Urothelium cell line (cell line): Measurements from ENCODE around the gene AGAP1.

ENCODE experiments used
- DNase-seq: peaks from one replicate; pipeline ENCODE4 v3.0.0; 2011; ENCODE audit warnings: low spot score, mixed read lengths
- FAIRE-seq: peaks from 2 replicates; lab custom pipeline; 2011; peaks lifted over from hg19 to GRCh38; lab: Jason Lieb, UNC

AGAP1 gene

GRCh38 chr2:235618039-235618438 lies 124.2 kb downstream of the AGAP1 start:
- no peak for FAIRE-seq
- DNase-seq = no peak

GRCh38 chr2:235619544-235619943 lies 125.7 kb downstream of the AGAP1 start:
- DNase-seq = no peak
- FAIRE-seq = no peak

- FAIRE-seq = no peak
- no peak for DNase-seq
Observed at GRCh38 chr2:235621736-235622135, 127.9 kb downstream of the AGAP1 start.

- FAIRE-seq = no peak
- DNase-seq = no peak
Observed at GRCh38 chr2:235623111-235623510, 129.3 kb downstream of the AGAP1 start.

DNA sequence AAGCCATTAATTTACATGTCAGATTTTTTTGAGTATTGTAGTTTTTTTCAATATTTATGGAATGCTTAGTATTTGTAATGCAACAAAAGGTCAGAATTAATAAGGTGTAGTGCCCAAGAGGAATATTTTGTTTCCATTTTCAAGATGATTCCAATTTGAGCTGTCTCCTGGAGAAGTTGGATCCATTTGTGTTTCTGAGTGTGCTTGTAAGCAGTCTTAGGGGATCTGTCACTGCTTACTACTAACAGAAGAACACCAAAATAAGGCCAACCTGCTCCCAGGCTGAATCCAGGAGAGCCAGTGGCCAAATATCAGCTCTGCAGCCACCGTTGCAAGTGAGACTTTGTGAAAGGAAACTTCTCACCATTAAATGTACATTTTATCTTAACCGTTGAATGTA lies 129.9 kb downstream of the AGAP1 start:
- FAIRE-seq (no peak), DNase-seq (no peak)

DNA sequence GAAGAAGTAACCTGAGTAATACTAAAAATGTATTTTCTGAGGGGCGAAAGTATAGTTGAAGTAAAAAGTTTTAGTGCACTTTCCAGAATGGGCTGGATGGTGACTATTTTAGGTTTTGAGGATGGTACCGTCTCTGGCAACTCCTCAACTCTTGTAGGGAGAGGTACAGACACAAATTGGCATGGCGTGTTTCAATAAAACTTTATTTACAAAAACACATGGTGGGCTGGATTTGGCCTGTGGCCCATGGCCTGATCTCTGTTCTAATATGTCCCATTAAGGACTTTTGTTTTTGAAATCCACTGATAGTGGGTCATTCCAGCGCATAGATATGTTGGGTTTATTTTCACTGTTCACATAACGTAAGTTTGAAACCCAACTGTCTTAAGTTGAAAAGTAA lies 132.8 kb downstream of the AGAP1 start:
- FAIRE-seq (no peak), DNase-seq (no peak)

DNA sequence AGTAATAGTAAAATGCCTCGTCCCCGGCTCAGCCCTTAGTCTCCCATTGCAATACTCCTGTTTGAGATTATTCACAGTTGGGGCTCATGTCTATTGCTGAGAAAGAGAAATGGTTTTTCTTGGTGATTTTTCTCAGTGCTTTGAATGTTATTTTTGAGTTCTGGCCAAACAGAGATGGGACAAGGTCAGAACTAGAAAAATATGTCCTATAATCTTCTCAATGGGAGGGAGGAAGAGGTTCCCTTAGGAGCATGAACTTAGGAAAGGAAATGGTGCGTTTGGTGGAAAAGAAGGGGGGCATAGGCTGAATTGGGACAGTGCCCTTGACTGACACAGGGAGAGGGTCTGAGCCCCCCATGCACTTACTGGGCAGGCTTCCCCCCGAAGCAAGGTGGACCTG lies 133.8 kb downstream of the AGAP1 start:
- FAIRE-seq = no peak

GRCh38 chr2:235630718-235631296 lies 137.0 kb downstream of the AGAP1 start:
- DNase-seq (no peak), FAIRE-seq (no peak)

More for the DNA sequence above, 133.8 kb downstream of the AGAP1 start:
- DNase-seq = no peak

GRCh38 chr2:235634435-235635158 lies 140.8 kb downstream of the AGAP1 start:
- peak; percentile 53 for FAIRE-seq
- DNase-seq = no peak

DNA sequence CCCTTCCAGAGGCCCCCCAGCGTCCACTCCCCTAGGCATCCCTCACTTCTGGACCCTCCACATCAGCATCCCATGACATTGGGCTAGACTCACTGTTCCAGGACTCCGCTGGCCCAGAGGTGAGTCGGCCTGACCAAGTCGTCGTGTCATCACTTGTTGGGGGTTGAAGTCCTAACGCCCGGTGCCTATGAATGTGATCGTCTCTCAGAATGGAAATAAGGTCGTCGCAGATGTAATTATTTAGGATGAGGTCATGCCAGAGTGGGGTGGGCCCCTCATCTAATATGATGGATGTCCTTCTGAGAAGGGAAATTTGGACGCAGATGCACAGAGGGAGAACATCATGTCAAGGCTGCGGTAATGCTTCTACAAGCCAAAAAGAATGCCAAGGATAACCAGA lies 142.7 kb downstream of the AGAP1 start:
- FAIRE-seq = no peak
- DNase-seq = no peak

GRCh38 chr2:235637896-235638295 lies 144.1 kb downstream of the AGAP1 start:
- DNase-seq (no peak), FAIRE-seq (no peak)

- DNase-seq (no peak), FAIRE-seq (no peak)
Observed at GRCh38 chr2:235638541-235639427, 144.9 kb downstream of the AGAP1 start.

- peak; percentile 41 for DNase-seq
- no peak for FAIRE-seq
Observed at GRCh38 chr2:235639428-235639773, 145.6 kb downstream of the AGAP1 start.

DNA sequence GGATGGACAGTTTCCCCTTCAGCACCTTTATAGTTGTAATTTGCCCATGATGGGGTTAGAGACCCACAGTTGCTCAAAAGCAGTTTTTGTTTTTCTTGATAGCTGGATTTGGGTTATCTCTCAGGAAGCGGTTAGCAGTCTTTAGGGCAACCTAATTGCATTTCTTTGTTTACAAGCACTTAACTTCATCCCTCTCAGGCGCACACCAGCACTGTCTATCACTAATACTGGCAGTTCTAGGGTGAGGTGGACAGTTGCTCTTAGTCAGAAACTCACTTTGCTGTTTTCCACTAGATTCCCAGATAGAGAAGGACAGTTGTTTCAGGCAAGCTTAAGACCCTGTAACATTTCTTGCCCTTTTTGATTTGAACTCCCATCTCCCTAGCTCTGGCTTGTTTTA lies 146.0 kb downstream of the AGAP1 start:
- DNase-seq (no peak), FAIRE-seq (no peak)

GRCh38 chr2:235640377-235640776 lies 146.5 kb downstream of the AGAP1 start:
- FAIRE-seq (no peak), DNase-seq (no peak)

- DNase-seq (no peak), FAIRE-seq (no peak)
Observed at GRCh38 chr2:235640926-235641723, 147.3 kb downstream of the AGAP1 start.

GRCh38 chr2:235641956-235642355 lies 148.1 kb downstream of the AGAP1 start:
- FAIRE-seq (no peak), DNase-seq (no peak)

DNA sequence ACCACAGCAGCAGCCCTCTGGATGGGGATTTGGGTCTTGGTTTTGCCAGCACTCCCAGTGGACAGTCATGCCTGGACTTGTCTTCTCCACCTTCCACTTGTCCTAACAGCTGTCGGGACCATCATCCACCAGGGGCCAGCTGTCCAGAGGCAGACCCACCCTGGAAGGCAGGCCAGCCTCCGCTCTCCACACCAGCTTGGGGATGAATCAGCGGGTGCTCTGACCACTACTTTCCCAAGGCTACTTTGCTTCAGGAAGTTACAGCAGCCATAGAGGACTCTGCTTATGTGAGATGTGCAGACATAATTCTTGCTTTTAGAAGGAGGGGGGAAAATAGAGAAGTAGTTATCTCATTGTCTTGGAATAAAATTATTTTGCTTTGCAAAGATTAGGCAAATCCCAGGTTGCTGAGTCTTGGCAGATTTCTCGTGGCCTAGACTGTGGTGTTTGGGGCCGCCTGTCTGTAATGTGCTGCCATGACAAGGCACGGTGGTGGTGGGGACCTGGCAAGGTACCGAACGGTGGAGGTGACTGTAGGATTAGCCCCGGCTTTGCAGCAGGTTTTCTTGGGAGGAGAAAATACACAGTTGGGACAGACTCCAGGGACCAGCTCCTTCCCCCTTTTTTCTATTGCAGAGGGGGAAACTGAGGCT lies 148.7 kb downstream of the AGAP1 start:
- DNase-seq (no peak), FAIRE-seq (peak; percentile 23)

- DNase-seq = no peak
- FAIRE-seq = no peak
Observed at GRCh38 chr2:235643680-235644511, 150.1 kb downstream of the AGAP1 start.

GRCh38 chr2:235647264-235647663 lies 153.4 kb downstream of the AGAP1 start:
- FAIRE-seq (no peak), DNase-seq (no peak)
